GM12801 (cell line): ENCODE data around the gene PIK3C3.

Source experiments
- TF ChIP-seq, protein P1 (sequence below): IDR thresholded peaks from one replicate; pipeline ENCODE4 v1.5.1; 2011; ENCODE audit warnings: control low read depth; ENCODE audit not compliant: insufficient read length; ENCODE audit errors: extremely low read depth

Gene PIK3C3

DNA sequence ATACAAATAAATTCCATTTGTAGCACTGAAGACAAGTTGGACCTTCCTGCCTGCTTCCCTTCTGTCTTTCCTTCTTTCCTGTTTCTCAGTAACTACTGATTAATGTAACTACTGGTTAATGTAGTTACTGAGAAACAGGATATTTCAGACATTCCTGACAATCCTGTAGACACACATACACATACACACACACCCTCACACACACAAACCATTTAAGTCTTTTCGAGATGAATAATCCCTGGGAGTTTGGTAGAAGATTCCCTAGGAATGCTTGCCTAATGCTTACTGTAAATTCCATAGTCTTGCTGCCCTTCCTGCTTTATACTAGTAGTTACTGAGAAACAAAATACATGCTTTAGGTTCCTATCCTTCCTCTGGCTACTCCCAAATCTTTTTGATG, 83.9 kb downstream of the PIK3C3 start:
- TF ChIP-seq, protein P1, sequence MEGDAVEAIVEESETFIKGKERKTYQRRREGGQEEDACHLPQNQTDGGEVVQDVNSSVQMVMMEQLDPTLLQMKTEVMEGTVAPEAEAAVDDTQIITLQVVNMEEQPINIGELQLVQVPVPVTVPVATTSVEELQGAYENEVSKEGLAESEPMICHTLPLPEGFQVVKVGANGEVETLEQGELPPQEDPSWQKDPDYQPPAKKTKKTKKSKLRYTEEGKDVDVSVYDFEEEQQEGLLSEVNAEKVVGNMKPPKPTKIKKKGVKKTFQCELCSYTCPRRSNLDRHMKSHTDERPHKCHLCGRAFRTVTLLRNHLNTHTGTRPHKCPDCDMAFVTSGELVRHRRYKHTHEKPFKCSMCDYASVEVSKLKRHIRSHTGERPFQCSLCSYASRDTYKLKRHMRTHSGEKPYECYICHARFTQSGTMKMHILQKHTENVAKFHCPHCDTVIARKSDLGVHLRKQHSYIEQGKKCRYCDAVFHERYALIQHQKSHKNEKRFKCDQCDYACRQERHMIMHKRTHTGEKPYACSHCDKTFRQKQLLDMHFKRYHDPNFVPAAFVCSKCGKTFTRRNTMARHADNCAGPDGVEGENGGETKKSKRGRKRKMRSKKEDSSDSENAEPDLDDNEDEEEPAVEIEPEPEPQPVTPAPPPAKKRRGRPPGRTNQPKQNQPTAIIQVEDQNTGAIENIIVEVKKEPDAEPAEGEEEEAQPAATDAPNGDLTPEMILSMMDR = no peak

DNA sequence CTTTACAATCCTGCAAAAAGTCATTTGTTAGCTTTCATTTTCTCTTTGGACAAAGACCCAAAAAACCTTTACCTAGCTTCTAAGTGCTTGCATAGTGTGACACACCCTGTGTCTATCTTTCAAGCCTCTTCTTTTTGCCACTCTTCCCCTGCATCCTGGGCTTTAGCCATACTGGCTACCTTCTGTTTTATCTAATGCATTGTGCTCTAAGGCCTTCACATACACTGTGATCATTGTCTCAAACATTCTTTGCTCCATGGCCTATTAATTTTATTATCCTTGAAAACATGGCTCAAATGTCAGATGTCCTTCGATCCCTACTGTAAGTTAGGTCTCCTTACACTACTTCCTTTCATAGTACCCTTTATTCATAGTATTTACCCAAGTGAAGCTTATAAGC, 84.4 kb downstream of the PIK3C3 start:
- TF ChIP-seq, protein P1 = no peak

DNA sequence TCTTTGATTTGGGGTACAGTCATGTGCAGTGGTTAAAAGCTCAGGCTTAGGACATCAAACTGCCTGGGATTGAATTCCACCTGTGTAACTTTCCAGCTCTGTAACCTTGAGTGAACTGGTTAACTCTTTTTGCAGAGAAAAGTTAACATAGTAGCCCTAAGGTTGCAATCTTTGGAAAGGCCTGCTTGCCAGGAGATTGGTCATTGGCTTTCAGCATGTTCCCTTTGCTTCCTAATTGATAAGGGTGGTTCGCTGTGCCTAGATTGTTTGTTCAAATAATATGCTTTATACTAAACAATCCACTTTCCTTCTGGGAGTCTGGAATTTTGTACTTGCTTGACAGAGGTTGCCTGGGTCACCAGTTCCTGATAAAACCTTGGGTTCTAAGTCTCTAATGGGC, 86.8 kb downstream of the PIK3C3 start:
- TF ChIP-seq, protein P1 = no peak

DNA sequence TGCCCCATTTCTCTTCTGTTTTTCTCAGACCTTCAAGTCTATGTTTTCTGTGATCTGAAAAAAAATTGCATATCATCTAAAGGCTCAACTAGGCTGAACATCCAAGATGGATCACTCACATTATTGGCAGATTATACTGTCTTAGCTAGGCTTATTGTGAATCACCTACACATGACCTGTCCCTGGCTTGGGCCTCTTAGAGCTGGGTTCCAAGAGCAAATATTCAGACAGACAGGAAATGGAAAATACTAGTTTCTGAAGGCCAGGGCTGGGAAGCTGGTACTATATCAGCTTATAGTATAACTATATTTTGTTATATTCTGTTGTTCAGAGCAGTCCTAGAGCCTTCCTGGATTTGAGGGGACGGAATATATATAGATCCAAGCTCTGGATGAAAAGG, 90.3 kb downstream of the PIK3C3 start:
- TF ChIP-seq, protein P1 = no peak

DNA sequence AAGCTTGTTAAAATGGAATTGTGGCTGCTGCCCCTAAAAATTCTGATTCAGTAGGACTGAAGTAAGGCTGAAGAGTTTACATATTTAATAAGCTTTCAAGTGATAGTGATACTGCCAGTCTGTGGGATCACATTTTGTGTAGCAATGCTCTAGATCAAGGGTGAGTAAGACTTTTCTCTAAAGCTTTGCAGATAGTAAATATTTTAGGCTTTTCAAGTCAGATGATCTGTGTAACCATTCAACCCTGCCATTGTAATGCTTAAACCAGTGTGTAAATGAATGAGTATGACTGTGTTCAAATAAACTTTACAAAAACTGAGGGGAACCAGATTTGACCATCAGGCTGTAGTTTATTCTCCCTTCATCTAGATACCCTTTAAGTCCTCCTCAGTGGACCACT, 92.7 kb downstream of the PIK3C3 start:
- TF ChIP-seq, protein P1 = no peak

DNA sequence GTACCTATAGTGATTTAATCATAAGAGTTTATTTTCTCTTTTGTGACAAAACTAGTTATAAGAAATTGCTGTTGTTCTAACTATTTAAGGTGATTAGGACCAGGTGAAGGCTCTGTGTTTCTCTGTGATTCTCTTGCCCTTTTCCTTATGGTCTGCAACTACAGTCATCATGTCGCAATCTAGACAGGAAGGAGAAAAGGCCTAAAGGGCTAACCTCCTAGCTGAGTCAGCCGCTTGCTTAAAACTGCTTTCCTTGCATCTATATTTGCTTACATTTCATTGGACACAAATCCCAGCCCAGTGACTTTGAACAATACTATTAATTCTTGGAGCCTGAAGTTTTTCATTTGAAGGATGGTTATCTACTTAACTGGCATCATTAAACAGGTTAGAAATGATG, 93.1 kb downstream of the PIK3C3 start:
- TF ChIP-seq, protein P1 = no peak

DNA sequence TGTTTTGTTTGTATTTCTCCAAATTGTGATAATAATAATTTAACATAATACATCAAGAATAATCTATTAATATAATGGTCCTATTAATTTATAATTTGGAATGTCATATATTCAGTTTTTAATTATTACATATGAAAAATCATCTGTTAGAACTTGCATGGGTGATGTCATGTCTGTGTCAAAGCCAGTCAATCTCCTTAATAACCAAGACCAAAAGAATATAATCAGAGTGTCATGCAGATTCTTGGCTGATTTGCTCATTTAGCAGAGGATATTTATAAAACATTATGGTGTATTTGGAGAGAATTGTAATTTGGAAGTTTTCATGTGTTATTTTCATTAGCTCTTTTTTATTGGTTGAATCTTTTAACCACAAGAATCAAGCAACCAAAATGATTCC, 96.4 kb downstream of the PIK3C3 start:
- TF ChIP-seq, protein P1 = no peak
